GM19455 (cell line): ENCODE measurements around the gene FUCA1.
"Not testable (repeated sequence)": the region's sequence is repeated elsewhere in the genome, so short reads cannot be mapped to it uniquely, and the experiment has no call there.

Experiments used
- ATAC-seq: cut with Tn5 transposase; IDR thresholded peaks from one replicate; pipeline ENCODE4 v1.9.1; 2021; ENCODE audit not compliant: unreplicated experiment

FUCA1 gene

GRCh38 chr1:23867895-23868556 lies at the start of gene FUCA1:
FUCA1 (minus strand) TSS chr1:23868290; CDS start chr1:23868286, 4 bp downstream.
- ATAC-seq: peak; percentile 85

- no peak for ATAC-seq
These were observed 48.4 kb upstream of the FUCA1 start for GRCh38 chr1:23916209-23917131.

GRCh38 chr1:23915466-23915865 lies 47.4 kb upstream of the FUCA1 start:
- no peak for ATAC-seq

- ATAC-seq: no peak
These were observed 46.8 kb upstream of the FUCA1 start for GRCh38 chr1:23914921-23915320.

- no peak for ATAC-seq
These were observed 45.3 kb upstream of the FUCA1 start, which contains the start of gene CNR2 for GRCh38 chr1:23913212-23913880. CNR2 (minus strand) TSS chr1:23913362; CDS start chr1:23875617, 37,745 bp downstream.

GRCh38 chr1:23911921-23912320 lies 43.8 kb upstream of the FUCA1 start:
- no peak for ATAC-seq

- no peak for ATAC-seq
These were observed 42.6 kb upstream of the FUCA1 start for GRCh38 chr1:23910553-23911246.

GRCh38 chr1:23910144-23910543 lies 42.1 kb upstream of the FUCA1 start:
- ATAC-seq: no peak

- ATAC-seq: no peak
These were observed 41.3 kb upstream of the FUCA1 start for GRCh38 chr1:23909412-23909811.

GRCh38 chr1:23908453-23909341 lies 40.6 kb upstream of the FUCA1 start:
- ATAC-seq: no peak

GRCh38 chr1:23906731-23907130 lies 38.6 kb upstream of the FUCA1 start:
- no peak for ATAC-seq

- no peak for ATAC-seq
These were observed 37.5 kb upstream of the FUCA1 start for GRCh38 chr1:23905461-23906025.

- no peak for ATAC-seq
These were observed 36.8 kb upstream of the FUCA1 start for GRCh38 chr1:23904748-23905357.

- no peak for ATAC-seq
These were observed 35.7 kb upstream of the FUCA1 start for GRCh38 chr1:23903754-23904153.

- no peak for ATAC-seq
These were observed 34.5 kb upstream of the FUCA1 start for GRCh38 chr1:23902321-23903278.

GRCh38 chr1:23900017-23900416 lies 31.9 kb upstream of the FUCA1 start:
- not testable (repeated sequence) for ATAC-seq

- no peak for ATAC-seq
These were observed 31.0 kb upstream of the FUCA1 start for GRCh38 chr1:23899070-23899469.

- no peak for ATAC-seq
These were observed 29.0 kb upstream of the FUCA1 start for GRCh38 chr1:23897083-23897482.
